Panc1 (cell line): ENCODE results near the gene UGT2A2. TPM values are rescaled to one million over a fixed set of nuclear protein-coding genes. Genes with fewer than 3 reads are reported as not detected.

Experiments
- ATAC-seq: fragments of 200-7000 bp; cut with Tn5 transposase; 2 replicates; pipeline ENCODE4 v1.9.1; 2020; ENCODE audit warnings: mild to moderate bottlenecking, moderate library complexity
- BruUV-seq: library from RNA; stranded (reverse); fragments of 400-500 nt; replicated peaks from 2 replicates; lab custom pipeline; 2021; lab: Mats Ljungman, UMichigan
- CTCF ChIA-PET: fragments of 300-600 bp; sonication (Branson Sonifier 250); formaldehyde crosslinking; loops from one replicate; lab custom pipeline; 2022; ENCODE audit warnings: antibody characterized with exemption; lab: Charles Lee
- POLR2A ChIA-PET: fragments of 300-600 bp; sonication (Branson Sonifier 250); formaldehyde crosslinking; loops from one replicate; lab custom pipeline; 2022; ENCODE audit warnings: antibody characterized with exemption; lab: Charles Lee
- DNase-seq: peaks from one replicate; pipeline ENCODE4 v3.0.0-alpha.2; 2010; ENCODE audit warnings: low read depth, low spot score
- H3K27ac ChIP-seq: 2 replicates; pipeline ENCODE4 v1.5.1; 2011; ENCODE audit warnings: mild to moderate bottlenecking, low read length, inconsistent platforms
- H3K27me3 ChIP-seq: fragments of 200-500 bp; sonication (Bioruptor generic); 2 replicates; pipeline ENCODE4 v1.6.0; 2014; ENCODE audit warnings: low read length, inconsistent platforms; ENCODE audit not compliant: control insufficient read depth, insufficient read depth
- H3K36me3 ChIP-seq: fragments of 200-500 bp; sonication (Bioruptor generic); 2 replicates; pipeline ENCODE4 v1.5.1; 2014; ENCODE audit warnings: inconsistent platforms, mild to moderate bottlenecking, low read length, moderate library complexity; ENCODE audit not compliant: control insufficient read depth, insufficient read depth
- H3K4me1 ChIP-seq: 2 replicates; pipeline ENCODE4 v1.5.1; 2011; ENCODE audit warnings: inconsistent platforms, mild to moderate bottlenecking, low read length, moderate library complexity; ENCODE audit not compliant: control insufficient read depth, insufficient read depth
- H3K4me3 ChIP-seq, 2 experiments: 2 replicates each; pipeline ENCODE4 v1.5.1; 2011 to 2012; ENCODE audit warnings: low read depth in 2 of 2, low read length in 2 of 2, mild to moderate bottlenecking in 2 of 2, inconsistent platforms in 1 of 2, moderate library complexity in 1 of 2
- H3K9me3 ChIP-seq: fragments of 200-500 bp; sonication (Bioruptor generic); 2 replicates; pipeline ENCODE4 v1.5.1; 2014; ENCODE audit warnings: low read depth, mild to moderate bottlenecking, inconsistent platforms, low read length, moderate library complexity; ENCODE audit not compliant: control insufficient read depth, insufficient read depth
- POLR2AphosphoS5 ChIP-seq: IDR thresholded peaks from 2 replicates; pipeline ENCODE4 v1.6.1; 2012; ENCODE audit warnings: mild to moderate bottlenecking, low read depth, low read length, moderate library complexity
- SIN3A ChIP-seq: IDR thresholded peaks from 2 replicates; pipeline ENCODE4 v1.6.1; 2012; ENCODE audit warnings: low read depth, mild to moderate bottlenecking, low read length, moderate library complexity, borderline replicate concordance; ENCODE audit not compliant: insufficient read depth
- TCF7L2 ChIP-seq: IDR thresholded peaks from 2 replicates; pipeline ENCODE4 v1.6.1; 2011; ENCODE audit warnings: mild to moderate bottlenecking, low read depth, low read length, inconsistent platforms
- in situ Hi-C: cut with HindIII; loops from 2 replicates; pipeline ENCODE4 v1.10.0; 2016; ENCODE audit warnings: low sequenced_read_pairs, low pct_unique_long_range_greater_than_20kb
- intact Hi-C: fragments of 100-400 bp; cut with micrococcal nuclease; formaldehyde crosslinking; loops from one replicate; pipeline ENCODE4 v1.10.0; 2022; ENCODE audit not compliant: unreplicated experiment
- total RNA-seq: library from RNA; stranded (reverse); gene quantifications from one replicate; pipeline ENCODE4 v1.2.1, GENCODE V29; 2021; ENCODE audit not compliant: unreplicated experiment
- TF ChIP-seq, protein P1 (sequence below), 2 experiments: IDR thresholded peaks; 2 replicates each; pipeline ENCODE4 v1.6.1; 2011 to 2012; ENCODE audit warnings: low read depth in 2 of 2, control low read depth in 1 of 2, low read length in 1 of 2, mild to moderate bottlenecking in 1 of 2, moderate library complexity in 1 of 2; ENCODE audit not compliant: insufficient read depth in 1 of 2
- TF ChIP-seq, protein P2 (sequence below): fragments of 450-650 bp; IDR thresholded peaks from 2 replicates; pipeline ENCODE4 v1.5.1; 2017; ENCODE audit warnings: mild to moderate bottlenecking

UGT2A2 gene
- total RNA-seq, 1 experiment from 2014 or later, result not detected

DNA sequence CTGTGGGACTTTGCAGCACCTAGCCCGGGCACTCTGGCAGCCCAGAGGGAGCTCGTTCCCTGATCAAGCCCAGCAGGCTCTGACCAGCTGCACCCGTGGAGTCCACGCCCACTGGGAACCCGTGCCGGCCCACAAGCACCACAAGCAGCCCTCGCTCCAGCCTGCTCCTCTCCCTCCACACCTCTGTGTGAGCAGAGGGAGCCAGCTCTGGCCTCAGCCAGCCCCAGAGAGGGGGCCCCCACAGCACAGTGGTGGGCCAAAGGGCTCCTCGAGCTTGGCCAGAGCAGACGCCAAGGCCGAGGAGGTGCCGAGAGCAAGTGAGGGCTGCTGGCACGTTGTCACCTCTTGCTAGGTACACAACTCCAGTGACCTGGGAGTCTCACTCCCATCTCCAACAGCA is 18.7 kb upstream of the UGT2A2 start:
- ATAC-seq (no peak), DNase-seq (no peak)
- CTCF ChIA-PET, result no interaction called here
- in situ Hi-C loops (no loop called here), intact Hi-C loops (no loop called here)
- TF ChIP-seq, protein P1, sequence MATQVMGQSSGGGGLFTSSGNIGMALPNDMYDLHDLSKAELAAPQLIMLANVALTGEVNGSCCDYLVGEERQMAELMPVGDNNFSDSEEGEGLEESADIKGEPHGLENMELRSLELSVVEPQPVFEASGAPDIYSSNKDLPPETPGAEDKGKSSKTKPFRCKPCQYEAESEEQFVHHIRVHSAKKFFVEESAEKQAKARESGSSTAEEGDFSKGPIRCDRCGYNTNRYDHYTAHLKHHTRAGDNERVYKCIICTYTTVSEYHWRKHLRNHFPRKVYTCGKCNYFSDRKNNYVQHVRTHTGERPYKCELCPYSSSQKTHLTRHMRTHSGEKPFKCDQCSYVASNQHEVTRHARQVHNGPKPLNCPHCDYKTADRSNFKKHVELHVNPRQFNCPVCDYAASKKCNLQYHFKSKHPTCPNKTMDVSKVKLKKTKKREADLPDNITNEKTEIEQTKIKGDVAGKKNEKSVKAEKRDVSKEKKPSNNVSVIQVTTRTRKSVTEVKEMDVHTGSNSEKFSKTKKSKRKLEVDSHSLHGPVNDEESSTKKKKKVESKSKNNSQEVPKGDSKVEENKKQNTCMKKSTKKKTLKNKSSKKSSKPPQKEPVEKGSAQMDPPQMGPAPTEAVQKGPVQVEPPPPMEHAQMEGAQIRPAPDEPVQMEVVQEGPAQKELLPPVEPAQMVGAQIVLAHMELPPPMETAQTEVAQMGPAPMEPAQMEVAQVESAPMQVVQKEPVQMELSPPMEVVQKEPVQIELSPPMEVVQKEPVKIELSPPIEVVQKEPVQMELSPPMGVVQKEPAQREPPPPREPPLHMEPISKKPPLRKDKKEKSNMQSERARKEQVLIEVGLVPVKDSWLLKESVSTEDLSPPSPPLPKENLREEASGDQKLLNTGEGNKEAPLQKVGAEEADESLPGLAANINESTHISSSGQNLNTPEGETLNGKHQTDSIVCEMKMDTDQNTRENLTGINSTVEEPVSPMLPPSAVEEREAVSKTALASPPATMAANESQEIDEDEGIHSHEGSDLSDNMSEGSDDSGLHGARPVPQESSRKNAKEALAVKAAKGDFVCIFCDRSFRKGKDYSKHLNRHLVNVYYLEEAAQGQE (IDR thresholded peaks at IDR 0.05; ENCODE audit: insufficient read depth in 1 of 2, low read depth in 2 of 2, low read length in 1 of 2), result no peak
- TF ChIP-seq, protein P2, sequence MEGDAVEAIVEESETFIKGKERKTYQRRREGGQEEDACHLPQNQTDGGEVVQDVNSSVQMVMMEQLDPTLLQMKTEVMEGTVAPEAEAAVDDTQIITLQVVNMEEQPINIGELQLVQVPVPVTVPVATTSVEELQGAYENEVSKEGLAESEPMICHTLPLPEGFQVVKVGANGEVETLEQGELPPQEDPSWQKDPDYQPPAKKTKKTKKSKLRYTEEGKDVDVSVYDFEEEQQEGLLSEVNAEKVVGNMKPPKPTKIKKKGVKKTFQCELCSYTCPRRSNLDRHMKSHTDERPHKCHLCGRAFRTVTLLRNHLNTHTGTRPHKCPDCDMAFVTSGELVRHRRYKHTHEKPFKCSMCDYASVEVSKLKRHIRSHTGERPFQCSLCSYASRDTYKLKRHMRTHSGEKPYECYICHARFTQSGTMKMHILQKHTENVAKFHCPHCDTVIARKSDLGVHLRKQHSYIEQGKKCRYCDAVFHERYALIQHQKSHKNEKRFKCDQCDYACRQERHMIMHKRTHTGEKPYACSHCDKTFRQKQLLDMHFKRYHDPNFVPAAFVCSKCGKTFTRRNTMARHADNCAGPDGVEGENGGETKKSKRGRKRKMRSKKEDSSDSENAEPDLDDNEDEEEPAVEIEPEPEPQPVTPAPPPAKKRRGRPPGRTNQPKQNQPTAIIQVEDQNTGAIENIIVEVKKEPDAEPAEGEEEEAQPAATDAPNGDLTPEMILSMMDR, result no peak
- TF ChIP-seq SIN3A (no peak), TCF7L2 (no peak), POLR2AphosphoS5 (no peak)
- H3K36me3 ChIP-seq, result no peaks in the 10 kb centered on the region
- no TSS peak for BruUV-seq
- no peaks in the 10 kb centered on the region for H3K9me3 ChIP-seq
- H3K27me3 ChIP-seq, result no peaks in the 10 kb centered on the region
- H3K27ac ChIP-seq, result no peak overlapping the region
- H3K4me3 ChIP-seq, result no peak overlapping the region
- no peaks in the 10 kb centered on the region for H3K4me1 ChIP-seq
- POLR2A ChIA-PET, result no interaction called here

DNA sequence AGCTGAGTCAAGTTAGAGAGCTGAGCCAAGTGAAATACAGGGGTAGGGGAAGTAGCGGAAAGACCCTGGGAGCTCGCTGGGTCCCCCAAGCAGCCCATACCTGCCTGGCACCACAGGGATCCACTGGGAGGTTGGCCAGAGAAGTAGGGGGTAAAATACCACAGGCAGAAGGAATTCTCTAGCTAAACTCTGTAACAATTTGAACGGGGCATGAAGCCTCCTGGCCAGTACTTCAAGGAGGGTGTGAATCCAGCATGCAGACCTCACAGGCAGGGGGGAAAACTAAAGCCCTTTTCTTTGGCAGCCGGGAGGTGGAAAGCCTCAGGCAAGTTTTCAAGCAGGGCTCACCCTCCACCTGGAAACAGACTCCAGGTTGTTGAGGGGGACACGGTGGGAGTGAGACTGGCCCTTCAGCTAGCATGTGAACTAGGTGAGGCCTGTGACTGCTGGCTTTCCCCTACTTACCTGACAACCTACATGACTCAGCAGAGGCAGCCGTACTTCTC is 17.3 kb upstream of the UGT2A2 start:
- ChIA-PET CTCF (no interaction called here), POLR2A (no interaction called here)
- ATAC-seq, result no peak
- Histone ChIP-seq H3K4me1 (no peaks in the 10 kb centered on the region), H3K27me3 (no peaks in the 10 kb centered on the region), H3K9me3 (no peaks in the 10 kb centered on the region), H3K36me3 (no peaks in the 10 kb centered on the region), H3K4me3 (no peak overlapping the region), H3K27ac (no peak overlapping the region)
- no peak for DNase-seq
- TF ChIP-seq, protein P2, result no peak
- TF ChIP-seq, protein P1 (IDR thresholded peaks at IDR 0.05; ENCODE audit: insufficient read depth in 1 of 2, low read depth in 2 of 2, low read length in 1 of 2), result no peak
- TF ChIP-seq POLR2AphosphoS5 (no peak), TCF7L2 (no peak), SIN3A (no peak)
- intact Hi-C loops, result no loop called here
- in situ Hi-C loops, result no loop called here
- no TSS peak for BruUV-seq
